Spleen (tissue), 7 donors: ENCODE measurements around the gene TMEM72.

ENCODE experiments used
- CTCF ChIP-seq, 11 experiments: fragments of 200-600 bp in 7 of 11; fragments of 450-650 bp in 4 of 11; sonication (generic) in 4 of 11; IDR thresholded peaks in 8 of 11; conservative IDR thresholded peaks in 3 of 11; 1 replicate in 7 of 11; 2 replicates in 4 of 11; pipeline versions ENCODE4 v1.4.0 to v1.8.0; 2016 to 2021; ENCODE audit warnings: antibody characterized with exemption in 11 of 11, inconsistent platforms in 4 of 11, mild to moderate bottlenecking in 1 of 11
- POLR2A ChIP-seq, 3 donors: fragments of 450-650 bp; IDR thresholded peaks; one replicate each; pipeline ENCODE4 v1.5.1; 2017; ENCODE audit warnings: antibody characterized with exemption in 3 of 3, mild to moderate bottlenecking in 1 of 3
- POLR2AphosphoS5 ChIP-seq, 3 donors: sonication (generic); formaldehyde crosslinking; IDR thresholded peaks; one replicate each; pipeline ENCODE4 v1.5.1; 2017; ENCODE audit warnings: antibody characterized with exemption in 3 of 3
- donor health status: DM: no; HTN: no; CAD: no; lungs with moderate emphysema.
- donor health status: DM: no; HTN: no; CAD: no.
- donor health status: DM: no; HTN: no; CAD: no.

GRCh38 chr10:44956226-44956625 lies 45.1 kb downstream of the TMEM72 start:
- TF ChIP-seq CTCF (IDR thresholded peaks at IDR 0.05 in 8 of 11, conservative IDR thresholded peaks at IDR 0.05 in 3 of 11) (no peak), POLR2A (IDR thresholded peaks at IDR 0.05) (no peak), POLR2AphosphoS5 (IDR thresholded peaks at IDR 0.05) (no peak)
